ENCODE results near the gene FYN.

DNA sequence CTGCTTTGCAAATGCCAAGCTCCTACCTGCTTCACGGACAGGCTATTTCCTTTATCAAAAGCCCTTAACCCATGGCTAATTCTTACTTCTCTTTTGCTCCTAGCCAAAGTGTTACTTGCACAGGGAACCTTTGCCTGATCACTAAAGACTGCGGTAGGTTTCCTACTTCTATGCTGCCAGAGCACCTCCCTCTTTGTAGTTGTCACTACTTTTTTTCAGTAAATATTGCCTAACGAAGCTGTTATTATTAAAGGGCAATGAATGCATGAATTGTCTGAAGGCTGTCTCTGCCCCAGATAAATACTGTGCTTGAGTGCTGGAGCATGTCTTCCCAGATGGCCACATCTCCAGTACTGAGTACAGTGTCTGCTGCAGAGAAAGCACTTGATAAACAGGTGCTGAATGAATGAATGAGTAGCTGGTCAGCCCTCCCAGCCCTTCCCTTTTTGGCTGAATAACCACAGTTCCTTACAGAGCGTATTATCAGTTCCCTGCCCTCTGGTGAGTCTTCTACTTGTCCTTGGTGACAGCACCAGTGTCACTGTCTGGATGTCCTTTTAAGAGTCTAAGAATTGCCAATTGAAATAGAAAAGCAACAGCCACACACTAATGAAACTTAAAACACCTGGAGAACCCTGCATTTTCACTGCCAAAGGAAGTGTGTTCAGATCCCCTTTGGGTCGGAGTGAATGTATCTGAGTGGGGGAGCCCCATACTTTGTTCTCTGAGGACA lies 194.0 kb downstream of the FYN start:
- no peak for TF ChIP-seq RCOR1 (conservative IDR thresholded peaks at IDR 0.05; ENCODE audit: low read depth, low read length)
- no peak for TF ChIP-seq IKZF1 (conservative IDR thresholded peaks at IDR 0.05)
- no peak for TF ChIP-seq SIN3A (IDR thresholded peaks at IDR 0.05; ENCODE audit: low read depth, low read length)
- TF ChIP-seq EZH2 (IDR thresholded peaks at IDR 0.05; ENCODE audit: borderline replicate concordance, control insufficient read depth, low read depth, low read length) = no peak
- TF ChIP-seq POLR2AphosphoS5 (IDR thresholded peaks at IDR 0.05; ENCODE audit: low read length) = no peak
- no peak for TF ChIP-seq TARDBP (IDR thresholded peaks at IDR 0.05; ENCODE audit: borderline replicate concordance)
- TF ChIP-seq, protein P1, sequence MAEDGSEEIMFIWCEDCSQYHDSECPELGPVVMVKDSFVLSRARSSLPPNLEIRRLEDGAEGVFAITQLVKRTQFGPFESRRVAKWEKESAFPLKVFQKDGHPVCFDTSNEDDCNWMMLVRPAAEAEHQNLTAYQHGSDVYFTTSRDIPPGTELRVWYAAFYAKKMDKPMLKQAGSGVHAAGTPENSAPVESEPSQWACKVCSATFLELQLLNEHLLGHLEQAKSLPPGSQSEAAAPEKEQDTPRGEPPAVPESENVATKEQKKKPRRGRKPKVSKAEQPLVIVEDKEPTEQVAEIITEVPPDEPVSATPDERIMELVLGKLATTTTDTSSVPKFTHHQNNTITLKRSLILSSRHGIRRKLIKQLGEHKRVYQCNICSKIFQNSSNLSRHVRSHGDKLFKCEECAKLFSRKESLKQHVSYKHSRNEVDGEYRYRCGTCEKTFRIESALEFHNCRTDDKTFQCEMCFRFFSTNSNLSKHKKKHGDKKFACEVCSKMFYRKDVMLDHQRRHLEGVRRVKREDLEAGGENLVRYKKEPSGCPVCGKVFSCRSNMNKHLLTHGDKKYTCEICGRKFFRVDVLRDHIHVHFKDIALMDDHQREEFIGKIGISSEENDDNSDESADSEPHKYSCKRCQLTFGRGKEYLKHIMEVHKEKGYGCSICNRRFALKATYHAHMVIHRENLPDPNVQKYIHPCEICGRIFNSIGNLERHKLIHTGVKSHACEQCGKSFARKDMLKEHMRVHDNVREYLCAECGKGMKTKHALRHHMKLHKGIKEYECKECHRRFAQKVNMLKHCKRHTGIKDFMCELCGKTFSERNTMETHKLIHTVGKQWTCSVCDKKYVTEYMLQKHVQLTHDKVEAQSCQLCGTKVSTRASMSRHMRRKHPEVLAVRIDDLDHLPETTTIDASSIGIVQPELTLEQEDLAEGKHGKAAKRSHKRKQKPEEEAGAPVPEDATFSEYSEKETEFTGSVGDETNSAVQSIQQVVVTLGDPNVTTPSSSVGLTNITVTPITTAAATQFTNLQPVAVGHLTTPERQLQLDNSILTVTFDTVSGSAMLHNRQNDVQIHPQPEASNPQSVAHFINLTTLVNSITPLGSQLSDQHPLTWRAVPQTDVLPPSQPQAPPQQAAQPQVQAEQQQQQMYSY (CRISPR knock-in tag; IDR thresholded peaks at IDR 0.05) = no peak
